SK-N-SH (cell line): ENCODE measurements around the gene KCNJ2. TPM values are rescaled to one million over a fixed set of nuclear protein-coding genes. Genes with fewer than 3 reads are reported as not detected.

Experiments used
- CTCF ChIA-PET: fragments of 300-600, 350-600 bp; formaldehyde crosslinking; extraction: SDS; loops from one replicate; lab custom pipeline; 2021; lab: Yijun Ruan, JAX
- POLR2A ChIA-PET: fragments of 350-600 bp; sonication (Branson Sonifier 250); formaldehyde crosslinking; extraction: SDS; loops from one replicate; lab custom pipeline; 2020; ENCODE audit warnings: antibody characterized with exemption, inconsistent platforms; lab: Yijun Ruan, JAX
- DNase-seq: peaks from one replicate; pipeline ENCODE4 v3.0.0; 2012
- H2AFZ ChIP-seq: fragments of 200-600 bp; sonication (generic); 2 replicates; pipeline ENCODE4 v1.8.1; 2016; ENCODE audit warnings: antibody characterized with exemption, mild to moderate bottlenecking, low read depth
- H3F3A ChIP-seq: fragments of 200-600 bp; sonication (generic); replicated peaks from 2 replicates; pipeline ENCODE3; 2016; ENCODE audit warnings: antibody characterized with exemption, mild to moderate bottlenecking; ENCODE audit not compliant: insufficient read depth
- H3K27ac ChIP-seq, 2 experiments: fragments of 200-500 bp in 1 of 2; fragments of 200-600 bp in 1 of 2; sonication (Bioruptor generic) in 1 of 2; sonication (generic), shearing (Covaris generic) in 1 of 2; 2 replicates each; pipeline versions ENCODE4 v1.5.1 to v1.6.1; 2014 to 2016; ENCODE audit warnings: low read depth in 2 of 2, inconsistent platforms in 1 of 2, low read length in 1 of 2, mild to moderate bottlenecking in 1 of 2, mixed read lengths in 1 of 2
- H3K27me3 ChIP-seq: fragments of 200-600 bp; sonication (generic), shearing (Covaris generic); 2 replicates; pipeline ENCODE4 v1.6.1; 2016; ENCODE audit warnings: mixed run types; ENCODE audit not compliant: insufficient read depth
- H3K36me3 ChIP-seq, 2 experiments: fragments of 200-500 bp in 1 of 2; fragments of 200-600 bp in 1 of 2; sonication (Bioruptor generic) in 1 of 2; sonication (generic) in 1 of 2; replicated peaks in 1 of 2; 2 replicates each; pipeline versions ENCODE3 to v1.5.1; 2014 to 2016; ENCODE audit warnings: low read length in 1 of 2, mild to moderate bottlenecking in 1 of 2; ENCODE audit not compliant: insufficient read depth in 2 of 2, control insufficient read depth in 1 of 2
- H3K4me1 ChIP-seq, 2 experiments: fragments of 200-500 bp in 1 of 2; fragments of 200-600 bp in 1 of 2; sonication (Bioruptor generic) in 1 of 2; sonication (generic), shearing (Covaris generic) in 1 of 2; 2 replicates each; pipeline versions ENCODE4 v1.5.1 to v1.6.1; 2014 to 2016; ENCODE audit warnings: low read depth in 1 of 2, low read length in 1 of 2, mixed run types in 1 of 2; ENCODE audit not compliant: insufficient read depth in 2 of 2, control insufficient read depth in 1 of 2
- H3K4me2 ChIP-seq: fragments of 200-600 bp; sonication (generic), shearing (Covaris generic); 2 replicates; pipeline ENCODE4 v1.6.1; 2017; ENCODE audit warnings: mixed run types
- H3K4me3 ChIP-seq, 2 experiments: fragments of 200-500 bp in 1 of 2; fragments of 200-600 bp in 1 of 2; sonication (Bioruptor generic) in 1 of 2; sonication (generic), shearing (Covaris generic) in 1 of 2; 2 replicates each; pipeline versions ENCODE4 v1.5.1 to v1.8.1; 2014 to 2016; ENCODE audit warnings: low read depth in 2 of 2, inconsistent platforms in 1 of 2, low read length in 1 of 2, mild to moderate bottlenecking in 1 of 2, mixed read lengths in 1 of 2, moderate library complexity in 1 of 2
- H3K79me2 ChIP-seq: fragments of 200-600 bp; sonication (generic); 2 replicates; pipeline ENCODE4 v1.8.1; 2017; ENCODE audit warnings: mild to moderate bottlenecking; ENCODE audit not compliant: insufficient read depth
- H3K9ac ChIP-seq: fragments of 200-600 bp; sonication (generic); 2 replicates; pipeline ENCODE4 v1.6.1; 2017; ENCODE audit warnings: mixed run types
- H3K9me2 ChIP-seq: fragments of 200-600 bp; sonication (generic); 2 replicates; pipeline ENCODE4 v1.6.1; 2017; ENCODE audit warnings: mixed run types
- H3K9me3 ChIP-seq: fragments of 200-600 bp; sonication (generic); 2 replicates; pipeline ENCODE4 v1.6.1; 2017; ENCODE audit warnings: mixed run types, mild to moderate bottlenecking, moderate library complexity
- H4K20me1 ChIP-seq: fragments of 200-600 bp; sonication (generic); 2 replicates; pipeline ENCODE4 v1.6.1; 2017; ENCODE audit warnings: mild to moderate bottlenecking, mixed run types; ENCODE audit not compliant: insufficient read depth
- ELF1 ChIP-seq: IDR thresholded peaks from 2 replicates; pipeline ENCODE4 v1.4.0; 2012
- FOSL2 ChIP-seq: IDR thresholded peaks from 2 replicates; pipeline ENCODE4 v1.4.0; 2012; ENCODE audit warnings: low read depth, mild to moderate bottlenecking, moderate library complexity, borderline replicate concordance
- GATA2 ChIP-seq: sonication (generic); formaldehyde crosslinking; IDR thresholded peaks from 2 replicates; pipeline ENCODE4 v1.5.0; 2020; ENCODE audit warnings: mild to moderate bottlenecking, missing genetic modification reagents
- MEF2A ChIP-seq: IDR thresholded peaks from 2 replicates; pipeline ENCODE4 v1.4.0; 2012; ENCODE audit warnings: low read depth, borderline replicate concordance
- RAD21 ChIP-seq: IDR thresholded peaks from 2 replicates; pipeline ENCODE4 v1.6.1; 2012; ENCODE audit warnings: mild to moderate bottlenecking, low read length
- RXRA ChIP-seq: IDR thresholded peaks from 2 replicates; pipeline ENCODE4 v1.4.0; 2012; ENCODE audit warnings: low read depth, mild to moderate bottlenecking, borderline replicate concordance
- SMC3 ChIP-seq: IDR thresholded peaks from 2 replicates; pipeline ENCODE4 v1.6.1; 2012; ENCODE audit warnings: low read depth, low read length, improper control_type of control experiment
- TCF12 ChIP-seq: IDR thresholded peaks from 2 replicates; pipeline ENCODE4 v1.4.0; 2012
- TEAD4 ChIP-seq: IDR thresholded peaks from 2 replicates; pipeline ENCODE4 v1.4.0; 2012; ENCODE audit warnings: mild to moderate bottlenecking, borderline replicate concordance; ENCODE audit not compliant: insufficient read depth
- YY1 ChIP-seq: IDR thresholded peaks from 2 replicates; pipeline ENCODE4 v1.4.0; 2012; ENCODE audit warnings: low read depth, mild to moderate bottlenecking
- WGBS: methylation state at CpG from one replicate; pipeline ENCODE4 v1.1.6; 2017; ENCODE audit warnings: low lambda C conversion rate; 5-methylcytosine and 5-hydroxymethylcytosine counted together
- polyA plus RNA-seq, 3 experiments: library from polyadenylated mRNA; depleted of rRNA; stranded (reverse); fragments of >200 nt; gene quantifications; 2 replicates each; pipeline ENCODE4 v1.2.3, GENCODE V29; 2012
- TF ChIP-seq, protein P1 (sequence below): IDR thresholded peaks from 2 replicates; pipeline ENCODE4 v1.6.1; 2012; ENCODE audit warnings: mild to moderate bottlenecking, low read depth, low read length, moderate library complexity
- TF ChIP-seq, protein P2 (sequence below): IDR thresholded peaks from 2 replicates; pipeline ENCODE4 v1.4.0; 2012; ENCODE audit warnings: low read depth
- TF ChIP-seq, protein P3 (sequence below): fragments of 200-600 bp; sonication (generic); IDR thresholded peaks from 2 replicates; pipeline ENCODE4 v1.6.1; 2017; ENCODE audit warnings: antibody characterized with exemption, mild to moderate bottlenecking, moderate library complexity

Gene KCNJ2
- polyA plus RNA-seq, 1 of the 3 experiments (the other 2 are of a cell fraction) = 0.21 TPM

DNA sequence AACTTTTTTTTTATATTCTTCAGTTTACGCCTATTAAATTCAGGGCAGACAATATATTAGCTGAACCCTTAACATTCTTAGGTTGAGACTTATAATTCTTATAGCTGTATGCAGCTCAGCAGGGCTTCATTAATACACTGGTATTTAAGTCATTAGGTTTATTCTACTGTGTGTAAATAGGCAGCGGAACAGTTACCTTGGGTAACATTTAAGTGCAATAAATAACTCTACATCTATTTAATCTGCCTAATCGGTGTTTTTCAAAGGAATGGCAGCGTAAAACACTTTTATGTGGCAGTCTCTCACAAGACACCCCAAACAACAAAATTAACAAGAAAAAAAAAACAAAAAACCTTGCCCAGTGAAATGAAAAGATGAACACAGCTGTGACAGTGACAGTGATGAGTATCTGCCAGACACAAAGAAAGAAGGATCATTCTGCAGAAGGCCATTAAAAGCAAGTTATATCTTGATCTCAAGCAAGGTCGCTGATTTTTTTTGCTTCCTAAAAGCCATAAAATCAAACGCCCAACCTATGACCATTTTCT is 32.6 kb downstream of the KCNJ2 start:
- H3K27ac ChIP-seq = no peak overlapping the region
- no peaks in the 10 kb centered on the region for H3K79me2 ChIP-seq
- no peaks in the 10 kb centered on the region for H3K4me1 ChIP-seq
- no peak overlapping the region for H3K9ac ChIP-seq
- no peaks in the 10 kb centered on the region for H3K9me2 ChIP-seq
- DNase-seq = peak; percentile 10
- no peaks in the 10 kb centered on the region for H3K9me3 ChIP-seq
- 61% methylated on average over 6 of the region's 6 CpGs for WGBS
- H4K20me1 ChIP-seq = no peaks in the 10 kb centered on the region
- ChIA-PET CTCF (interaction anchor here (0.6 kb wide), 1 partner anchor 77 kb away, joined by 3 read pairs; no protein-coding TSS in a partner anchor), POLR2A (no interaction called here)
- no peaks in the 10 kb centered on the region for H3K27me3 ChIP-seq
- H2AFZ ChIP-seq = no peak overlapping the region
- H3K4me2 ChIP-seq = no peak overlapping the region
- H3K4me3 ChIP-seq = no peak overlapping the region
- no peaks in the 10 kb centered on the region for H3F3A ChIP-seq
- TF ChIP-seq RXRA = no peak
- TF ChIP-seq, protein P1, sequence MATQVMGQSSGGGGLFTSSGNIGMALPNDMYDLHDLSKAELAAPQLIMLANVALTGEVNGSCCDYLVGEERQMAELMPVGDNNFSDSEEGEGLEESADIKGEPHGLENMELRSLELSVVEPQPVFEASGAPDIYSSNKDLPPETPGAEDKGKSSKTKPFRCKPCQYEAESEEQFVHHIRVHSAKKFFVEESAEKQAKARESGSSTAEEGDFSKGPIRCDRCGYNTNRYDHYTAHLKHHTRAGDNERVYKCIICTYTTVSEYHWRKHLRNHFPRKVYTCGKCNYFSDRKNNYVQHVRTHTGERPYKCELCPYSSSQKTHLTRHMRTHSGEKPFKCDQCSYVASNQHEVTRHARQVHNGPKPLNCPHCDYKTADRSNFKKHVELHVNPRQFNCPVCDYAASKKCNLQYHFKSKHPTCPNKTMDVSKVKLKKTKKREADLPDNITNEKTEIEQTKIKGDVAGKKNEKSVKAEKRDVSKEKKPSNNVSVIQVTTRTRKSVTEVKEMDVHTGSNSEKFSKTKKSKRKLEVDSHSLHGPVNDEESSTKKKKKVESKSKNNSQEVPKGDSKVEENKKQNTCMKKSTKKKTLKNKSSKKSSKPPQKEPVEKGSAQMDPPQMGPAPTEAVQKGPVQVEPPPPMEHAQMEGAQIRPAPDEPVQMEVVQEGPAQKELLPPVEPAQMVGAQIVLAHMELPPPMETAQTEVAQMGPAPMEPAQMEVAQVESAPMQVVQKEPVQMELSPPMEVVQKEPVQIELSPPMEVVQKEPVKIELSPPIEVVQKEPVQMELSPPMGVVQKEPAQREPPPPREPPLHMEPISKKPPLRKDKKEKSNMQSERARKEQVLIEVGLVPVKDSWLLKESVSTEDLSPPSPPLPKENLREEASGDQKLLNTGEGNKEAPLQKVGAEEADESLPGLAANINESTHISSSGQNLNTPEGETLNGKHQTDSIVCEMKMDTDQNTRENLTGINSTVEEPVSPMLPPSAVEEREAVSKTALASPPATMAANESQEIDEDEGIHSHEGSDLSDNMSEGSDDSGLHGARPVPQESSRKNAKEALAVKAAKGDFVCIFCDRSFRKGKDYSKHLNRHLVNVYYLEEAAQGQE = no peak
- TF ChIP-seq GATA2 = peak; percentile 43; the same call in 1 of the 2 replicates
- no peak for TF ChIP-seq SMC3
- no peak for TF ChIP-seq MEF2A
- no peaks in the 10 kb centered on the region for H3K36me3 ChIP-seq

DNA sequence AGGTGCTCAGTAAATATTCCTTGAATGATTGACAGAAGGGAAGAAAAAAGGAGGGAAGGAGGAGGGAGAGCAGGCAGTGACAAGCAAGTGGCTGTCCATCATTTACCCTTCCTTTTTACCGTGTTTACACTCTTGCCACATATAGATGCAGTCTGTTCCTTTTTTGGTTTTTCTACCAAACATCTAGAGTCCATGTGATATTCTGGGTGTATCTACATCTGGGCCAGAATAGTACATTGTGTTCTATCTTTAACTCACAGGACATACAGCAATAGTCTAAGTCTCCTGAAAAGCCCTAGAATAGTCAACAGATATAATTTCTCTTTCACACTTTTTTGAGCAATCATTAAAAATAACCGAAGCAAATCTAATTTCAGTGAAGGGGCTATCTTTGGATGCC is 33.5 kb downstream of the KCNJ2 start:
- Histone ChIP-seq H3K4me1 (no peaks in the 10 kb centered on the region), H3K9me3 (no peaks in the 10 kb centered on the region), H3F3A (no peaks in the 10 kb centered on the region), H4K20me1 (no peaks in the 10 kb centered on the region), H3K36me3 (no peaks in the 10 kb centered on the region), H3K79me2 (no peaks in the 10 kb centered on the region), H3K27ac (no peak overlapping the region), H3K9me2 (no peaks in the 10 kb centered on the region), H3K4me2 (no peak overlapping the region), H2AFZ (no peak overlapping the region), H3K9ac (no peak overlapping the region), H3K27me3 (no peaks in the 10 kb centered on the region), H3K4me3 (no peak overlapping the region)
- WGBS = 63% methylated on average over 2 of the region's 2 CpGs
- POLR2A ChIA-PET = no interaction called here
- DNase-seq = no peak
- CTCF ChIA-PET = no interaction called here
- TF ChIP-seq FOSL2 (no peak), YY1 (no peak), ELF1 (no peak), TCF12 (no peak), TEAD4 (no peak), RAD21 (no peak), SMC3 (no peak)
- TF ChIP-seq, protein P2, sequence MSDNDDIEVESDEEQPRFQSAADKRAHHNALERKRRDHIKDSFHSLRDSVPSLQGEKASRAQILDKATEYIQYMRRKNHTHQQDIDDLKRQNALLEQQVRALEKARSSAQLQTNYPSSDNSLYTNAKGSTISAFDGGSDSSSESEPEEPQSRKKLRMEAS = no peak
- TF ChIP-seq, protein P3, sequence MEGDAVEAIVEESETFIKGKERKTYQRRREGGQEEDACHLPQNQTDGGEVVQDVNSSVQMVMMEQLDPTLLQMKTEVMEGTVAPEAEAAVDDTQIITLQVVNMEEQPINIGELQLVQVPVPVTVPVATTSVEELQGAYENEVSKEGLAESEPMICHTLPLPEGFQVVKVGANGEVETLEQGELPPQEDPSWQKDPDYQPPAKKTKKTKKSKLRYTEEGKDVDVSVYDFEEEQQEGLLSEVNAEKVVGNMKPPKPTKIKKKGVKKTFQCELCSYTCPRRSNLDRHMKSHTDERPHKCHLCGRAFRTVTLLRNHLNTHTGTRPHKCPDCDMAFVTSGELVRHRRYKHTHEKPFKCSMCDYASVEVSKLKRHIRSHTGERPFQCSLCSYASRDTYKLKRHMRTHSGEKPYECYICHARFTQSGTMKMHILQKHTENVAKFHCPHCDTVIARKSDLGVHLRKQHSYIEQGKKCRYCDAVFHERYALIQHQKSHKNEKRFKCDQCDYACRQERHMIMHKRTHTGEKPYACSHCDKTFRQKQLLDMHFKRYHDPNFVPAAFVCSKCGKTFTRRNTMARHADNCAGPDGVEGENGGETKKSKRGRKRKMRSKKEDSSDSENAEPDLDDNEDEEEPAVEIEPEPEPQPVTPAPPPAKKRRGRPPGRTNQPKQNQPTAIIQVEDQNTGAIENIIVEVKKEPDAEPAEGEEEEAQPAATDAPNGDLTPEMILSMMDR = no peak
